ENCODE measurements around the gene PIK3AP1. TPM values are rescaled to one million over a fixed set of nuclear protein-coding genes. Genes with fewer than 3 reads are reported as not detected.

PIK3AP1 gene
- total RNA-seq, 1 experiment from 2014 or later, result 7.1 TPM

DNA sequence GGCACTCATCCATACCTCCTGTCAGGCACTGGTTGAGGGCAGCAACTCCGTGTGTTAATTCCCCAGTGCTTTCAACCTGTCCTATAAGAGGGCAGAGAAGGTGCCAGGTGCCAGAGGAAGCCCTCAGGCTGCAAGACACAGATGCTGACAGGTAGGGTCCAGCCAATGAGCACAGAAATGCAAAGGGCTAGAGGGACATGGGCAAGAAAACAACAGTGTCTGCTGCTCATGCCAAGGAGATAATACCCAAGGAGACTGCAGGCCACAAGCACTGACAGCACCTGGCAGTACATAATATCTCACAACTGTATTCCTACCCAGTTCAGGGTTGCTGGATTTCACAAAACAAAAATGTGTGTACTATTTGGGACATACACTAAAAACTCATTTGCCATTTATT is 95.1 kb downstream of the PIK3AP1 start (continued):
- no peak for TF ChIP-seq POLR2AphosphoS5 (IDR thresholded peaks at IDR 0.05; ENCODE audit: low read depth, low read length)

DNA sequence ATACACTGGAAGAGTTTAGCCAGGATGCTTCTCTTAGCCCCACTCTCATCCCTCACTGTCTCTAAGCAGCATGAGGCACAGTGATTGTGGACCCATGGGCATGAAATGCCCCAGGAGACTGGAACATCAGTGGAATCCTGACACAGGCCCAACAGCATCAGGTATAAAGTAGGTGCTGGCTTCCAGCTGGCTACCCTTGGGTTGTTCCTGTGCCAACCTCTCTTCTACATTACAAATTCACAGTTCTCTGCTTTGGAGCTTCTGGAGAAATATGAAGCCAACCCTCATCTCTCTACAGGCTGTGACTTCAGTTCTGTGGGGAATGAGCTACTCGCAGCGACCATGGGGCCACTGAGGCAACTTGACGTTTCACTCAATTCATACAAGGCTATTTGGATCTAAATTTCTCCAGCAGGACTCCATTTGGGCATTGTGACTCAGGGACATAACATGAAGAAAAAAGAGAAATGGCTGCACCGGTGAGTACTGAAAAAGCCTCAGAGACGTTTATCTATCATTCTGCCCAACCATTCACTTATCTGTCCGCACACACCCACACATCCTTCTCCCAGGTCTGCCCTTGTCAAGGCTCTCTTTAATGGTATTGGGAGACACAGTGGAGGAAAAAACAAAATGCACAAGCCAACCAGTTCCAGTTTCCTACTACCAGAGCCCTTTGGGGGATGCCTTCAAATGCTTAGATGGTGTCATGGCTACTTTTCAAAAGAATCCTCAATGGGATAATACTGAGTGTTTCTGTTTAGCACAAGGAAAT is 98.1 kb downstream of the PIK3AP1 start:
- ATAC-seq, result no peak
- CTCF ChIA-PET, result no interaction called here
- no TSS peak for BruUV-seq (replicated peaks)
- TF ChIP-seq TCF7L2 (IDR thresholded peaks at IDR 0.05; ENCODE audit: borderline replicate concordance, extremely low read depth, insufficient read depth, insufficient read length) (no peak), RAD21 (IDR thresholded peaks at IDR 0.05; ENCODE audit: low read depth) (no peak), ELF1 (IDR thresholded peaks at IDR 0.05; ENCODE audit: borderline replicate concordance, low read depth) (no peak), POLR2AphosphoS5 (IDR thresholded peaks at IDR 0.05; ENCODE audit: low read depth, low read length) (no peak), CEBPB (IDR thresholded peaks at IDR 0.05; ENCODE audit: low read depth) (no peak), SP1 (IDR thresholded peaks at IDR 0.05; ENCODE audit: low read depth) (no peak), SRF (IDR thresholded peaks at IDR 0.05; ENCODE audit: low read depth) (no peak), FOSL1 (IDR thresholded peaks at IDR 0.05; ENCODE audit: low read depth) (no peak), YY1 (IDR thresholded peaks at IDR 0.05; ENCODE audit: extremely low read depth, insufficient replicate concordance, low read depth, low read length) (no peak), ZFX (IDR thresholded peaks at IDR 0.05) (no peak), EZH2phosphoT487 (IDR thresholded peaks at IDR 0.05; ENCODE audit: borderline replicate concordance) (no peak), CBX3 (IDR thresholded peaks at IDR 0.05; ENCODE audit: low read depth) (no peak)
- TF ChIP-seq, protein P1, sequence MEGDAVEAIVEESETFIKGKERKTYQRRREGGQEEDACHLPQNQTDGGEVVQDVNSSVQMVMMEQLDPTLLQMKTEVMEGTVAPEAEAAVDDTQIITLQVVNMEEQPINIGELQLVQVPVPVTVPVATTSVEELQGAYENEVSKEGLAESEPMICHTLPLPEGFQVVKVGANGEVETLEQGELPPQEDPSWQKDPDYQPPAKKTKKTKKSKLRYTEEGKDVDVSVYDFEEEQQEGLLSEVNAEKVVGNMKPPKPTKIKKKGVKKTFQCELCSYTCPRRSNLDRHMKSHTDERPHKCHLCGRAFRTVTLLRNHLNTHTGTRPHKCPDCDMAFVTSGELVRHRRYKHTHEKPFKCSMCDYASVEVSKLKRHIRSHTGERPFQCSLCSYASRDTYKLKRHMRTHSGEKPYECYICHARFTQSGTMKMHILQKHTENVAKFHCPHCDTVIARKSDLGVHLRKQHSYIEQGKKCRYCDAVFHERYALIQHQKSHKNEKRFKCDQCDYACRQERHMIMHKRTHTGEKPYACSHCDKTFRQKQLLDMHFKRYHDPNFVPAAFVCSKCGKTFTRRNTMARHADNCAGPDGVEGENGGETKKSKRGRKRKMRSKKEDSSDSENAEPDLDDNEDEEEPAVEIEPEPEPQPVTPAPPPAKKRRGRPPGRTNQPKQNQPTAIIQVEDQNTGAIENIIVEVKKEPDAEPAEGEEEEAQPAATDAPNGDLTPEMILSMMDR (IDR thresholded peaks at IDR 0.05 in 2 of 3, conservative IDR thresholded peaks at IDR 0.05 in 1 of 3; ENCODE audit: borderline replicate concordance in 1 of 3, insufficient read depth in 1 of 3, low read depth in 2 of 3, low read length in 2 of 3), result no peak
- TF ChIP-seq, protein P2, sequence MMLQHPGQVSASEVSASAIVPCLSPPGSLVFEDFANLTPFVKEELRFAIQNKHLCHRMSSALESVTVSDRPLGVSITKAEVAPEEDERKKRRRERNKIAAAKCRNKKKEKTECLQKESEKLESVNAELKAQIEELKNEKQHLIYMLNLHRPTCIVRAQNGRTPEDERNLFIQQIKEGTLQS (IDR thresholded peaks at IDR 0.05), result no peak
- TF ChIP-seq, protein P3, sequence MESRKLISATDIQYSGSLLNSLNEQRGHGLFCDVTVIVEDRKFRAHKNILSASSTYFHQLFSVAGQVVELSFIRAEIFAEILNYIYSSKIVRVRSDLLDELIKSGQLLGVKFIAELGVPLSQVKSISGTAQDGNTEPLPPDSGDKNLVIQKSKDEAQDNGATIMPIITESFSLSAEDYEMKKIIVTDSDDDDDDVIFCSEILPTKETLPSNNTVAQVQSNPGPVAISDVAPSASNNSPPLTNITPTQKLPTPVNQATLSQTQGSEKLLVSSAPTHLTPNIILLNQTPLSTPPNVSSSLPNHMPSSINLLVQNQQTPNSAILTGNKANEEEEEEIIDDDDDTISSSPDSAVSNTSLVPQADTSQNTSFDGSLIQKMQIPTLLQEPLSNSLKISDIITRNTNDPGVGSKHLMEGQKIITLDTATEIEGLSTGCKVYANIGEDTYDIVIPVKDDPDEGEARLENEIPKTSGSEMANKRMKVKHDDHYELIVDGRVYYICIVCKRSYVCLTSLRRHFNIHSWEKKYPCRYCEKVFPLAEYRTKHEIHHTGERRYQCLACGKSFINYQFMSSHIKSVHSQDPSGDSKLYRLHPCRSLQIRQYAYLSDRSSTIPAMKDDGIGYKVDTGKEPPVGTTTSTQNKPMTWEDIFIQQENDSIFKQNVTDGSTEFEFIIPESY (IDR thresholded peaks at IDR 0.05; ENCODE audit: extremely low read depth, insufficient replicate concordance, low read length), result no peak
- TF ChIP-seq, protein P4, sequence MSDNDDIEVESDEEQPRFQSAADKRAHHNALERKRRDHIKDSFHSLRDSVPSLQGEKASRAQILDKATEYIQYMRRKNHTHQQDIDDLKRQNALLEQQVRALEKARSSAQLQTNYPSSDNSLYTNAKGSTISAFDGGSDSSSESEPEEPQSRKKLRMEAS (IDR thresholded peaks at IDR 0.05), result no peak
- TF ChIP-seq, protein P5, sequence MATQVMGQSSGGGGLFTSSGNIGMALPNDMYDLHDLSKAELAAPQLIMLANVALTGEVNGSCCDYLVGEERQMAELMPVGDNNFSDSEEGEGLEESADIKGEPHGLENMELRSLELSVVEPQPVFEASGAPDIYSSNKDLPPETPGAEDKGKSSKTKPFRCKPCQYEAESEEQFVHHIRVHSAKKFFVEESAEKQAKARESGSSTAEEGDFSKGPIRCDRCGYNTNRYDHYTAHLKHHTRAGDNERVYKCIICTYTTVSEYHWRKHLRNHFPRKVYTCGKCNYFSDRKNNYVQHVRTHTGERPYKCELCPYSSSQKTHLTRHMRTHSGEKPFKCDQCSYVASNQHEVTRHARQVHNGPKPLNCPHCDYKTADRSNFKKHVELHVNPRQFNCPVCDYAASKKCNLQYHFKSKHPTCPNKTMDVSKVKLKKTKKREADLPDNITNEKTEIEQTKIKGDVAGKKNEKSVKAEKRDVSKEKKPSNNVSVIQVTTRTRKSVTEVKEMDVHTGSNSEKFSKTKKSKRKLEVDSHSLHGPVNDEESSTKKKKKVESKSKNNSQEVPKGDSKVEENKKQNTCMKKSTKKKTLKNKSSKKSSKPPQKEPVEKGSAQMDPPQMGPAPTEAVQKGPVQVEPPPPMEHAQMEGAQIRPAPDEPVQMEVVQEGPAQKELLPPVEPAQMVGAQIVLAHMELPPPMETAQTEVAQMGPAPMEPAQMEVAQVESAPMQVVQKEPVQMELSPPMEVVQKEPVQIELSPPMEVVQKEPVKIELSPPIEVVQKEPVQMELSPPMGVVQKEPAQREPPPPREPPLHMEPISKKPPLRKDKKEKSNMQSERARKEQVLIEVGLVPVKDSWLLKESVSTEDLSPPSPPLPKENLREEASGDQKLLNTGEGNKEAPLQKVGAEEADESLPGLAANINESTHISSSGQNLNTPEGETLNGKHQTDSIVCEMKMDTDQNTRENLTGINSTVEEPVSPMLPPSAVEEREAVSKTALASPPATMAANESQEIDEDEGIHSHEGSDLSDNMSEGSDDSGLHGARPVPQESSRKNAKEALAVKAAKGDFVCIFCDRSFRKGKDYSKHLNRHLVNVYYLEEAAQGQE (IDR thresholded peaks at IDR 0.05; ENCODE audit: low read depth), result no peak

More for the DNA sequence above, 98.1 kb downstream of the PIK3AP1 start:
- DNase-seq (ENCODE audit: low read depth, low spot score), result no peak
- Histone ChIP-seq H3K4me1 (ENCODE audit: control insufficient read depth in 1 of 2, insufficient read depth in 2 of 2, low read length in 2 of 2) (no peaks in the 10 kb centered on the region), H3K9me3 (ENCODE audit: control insufficient read depth in 1 of 2, insufficient read depth in 1 of 2, low read depth in 1 of 2, low read length in 2 of 2) (no peaks in the 10 kb centered on the region), H3K79me2 (ENCODE audit: insufficient read depth, low read length) (no peaks in the 10 kb centered on the region), H3K4me3 (replicated peaks in 1 of 2; ENCODE audit: low read depth in 1 of 2, low read length in 2 of 2) (no peak overlapping the region), H3K27ac (ENCODE audit: low read depth, low read length) (no peak overlapping the region), H3K9me2 (ENCODE audit: insufficient read depth) (no peaks in the 10 kb centered on the region), H4K20me1 (ENCODE audit: insufficient read depth) (no peaks in the 10 kb centered on the region), H2AFZ (ENCODE audit: low read depth, low read length, poor library complexity, severe bottlenecking) (no peak overlapping the region), H3K27me3 (ENCODE audit: insufficient read depth, low read length) (no peaks in the 10 kb centered on the region), H3K4me2 (ENCODE audit: low read length) (no peak overlapping the region), H3K9ac (ENCODE audit: low read length) (no peak overlapping the region), H3K36me3 (ENCODE audit: control insufficient read depth in 1 of 2, insufficient read depth in 2 of 2, low read length in 2 of 2) (no peaks in the 10 kb centered on the region)
- RAD21 ChIA-PET (ENCODE audit: low non-redundant PET in 1 of 2, low total read pairs in 2 of 2, uncharacterized antibody in 2 of 2, unreplicated experiment in 2 of 2), result no interaction called here
- POLR2A ChIA-PET, result no interaction called here
- intact Hi-C loops (cut with micrococcal nuclease), result no loop called here

Measured in HCT116 (cell line).